Adrenal gland (tissue), 12 donors: ENCODE measurements around the gene PARPBP. TPM values are rescaled to one million over a fixed set of nuclear protein-coding genes. Genes with fewer than 3 reads are reported as not detected.
"Not testable (repeated sequence)": the region's sequence is repeated elsewhere in the genome, so short reads cannot be mapped to it uniquely, and the experiment has no call there.

Experiments
- DNase-seq, 7 donors: peaks; one replicate each; pipeline ENCODE4 v3.0.0-alpha.2; 2019 to 2020
- H3K27ac ChIP-seq, 5 donors: fragments of 200-600 bp; sonication (generic) in 4 of 5; 1 replicate in 3 of 5; 2 replicates in 2 of 5; pipeline versions ENCODE4 v1.5.1 to v1.8.0; 2016 to 2020; ENCODE audit warnings: mild to moderate bottlenecking in 1 of 5
- H3K27me3 ChIP-seq: fragments of 200-600 bp; 2 replicates; pipeline ENCODE4 v1.8.0; 2021
- H3K36me3 ChIP-seq, 2 donors: fragments of 200-600 bp; replicated peaks in 1 of 2; 1 replicate in 1 of 2; 2 replicates in 1 of 2; pipeline versions ENCODE4 v1.5.1 to v1.8.0; 2018 to 2022
- H3K4me1 ChIP-seq, 2 donors: fragments of 200-600 bp; replicated peaks in 1 of 2; 1 replicate in 1 of 2; 2 replicates in 1 of 2; pipeline versions ENCODE4 v1.5.1 to v1.8.0; 2018 to 2021
- H3K4me3 ChIP-seq, 4 donors: fragments of 200-600 bp; sonication (generic) in 3 of 4; one replicate each; pipeline ENCODE4 v1.5.1; 2016 to 2018
- H3K9me3 ChIP-seq, 3 donors: fragments of 200-600 bp; sonication (generic) in 1 of 3; replicated peaks in 1 of 3; 1 replicate in 2 of 3; 2 replicates in 1 of 3; pipeline versions ENCODE4 v1.5.1 to v1.8.0; 2016 to 2021
- CTCF ChIP-seq, 6 experiments: fragments of 450-650 bp in 4 of 6; fragments of 200-600 bp in 2 of 6; sonication (generic) in 1 of 6; IDR thresholded peaks; 1 replicate in 5 of 6; 2 replicates in 1 of 6; pipeline versions ENCODE4 v1.5.1 to v1.8.0; 2016 to 2021; ENCODE audit warnings: antibody characterized with exemption in 6 of 6, mild to moderate bottlenecking in 2 of 6, moderate library complexity in 1 of 6
- POLR2A ChIP-seq, 2 donors: fragments of 450-650 bp; IDR thresholded peaks; one replicate each; pipeline ENCODE4 v1.6.1; 2017; ENCODE audit warnings: antibody characterized with exemption in 2 of 2, mild to moderate bottlenecking in 2 of 2, moderate library complexity in 1 of 2
- WGBS, 4 donors: extraction: QIAGEN DNeasy Blood & Tissue Kit in 2 of 4; methylation state at CpG; one replicate each; pipeline versions ENCODE4 v1.1.5 to v1.1.7; 2013 to 2017; 5-methylcytosine and 5-hydroxymethylcytosine counted together
- intact Hi-C, 2 donors: fragments of 100-400 bp; cut with DNase I; formaldehyde crosslinking; loops; one replicate each; pipeline versions ENCODE4 v1.14.1 to v1.15.0; 2022 to 2023
- polyA plus RNA-seq, 3 donors: library from polyadenylated mRNA; stranded (reverse); fragments of 200-250 nt in 2 of 3; fragments of 350-450 nt in 1 of 3; fragmentation: Illumina TruSeq in 1 of 3; extraction: RNeasy Lipid Tissue Mini Kit (QIAGEN cat#74804) in 1 of 3; gene quantifications; one replicate each; pipeline ENCODE4 v1.2.3, GENCODE V29; 2013 to 2014
- total RNA-seq, 9 donors: library from RNA; depleted of rRNA in 4 of 9; stranded (reverse); fragments of >200 nt in 4 of 9; fragments of 120-200 nt in 1 of 9; fragmentation: NEBNext Ultra II Directional in 1 of 9; extraction: Animal tissue kit (Norgen Biotek cat#: 25700) in 1 of 9; gene quantifications; one replicate each; pipeline versions ENCODE4 v1.1.0 to v1.2.4, GENCODE V29; 2013 to 2023
- donor health status: healthy with polysubstance abuse.
- donor health status: Bipolar disorder and iron deficiency.
- donor health status: DM: yes; HTN: yes; CAD: no.
- donor health status: DM: no; HTN: no; CAD: no.
- donor health status: DM: no; HTN: no; CAD: no.
- donor health status: DM: yes; HTN: yes; CAD: no.

The PARPBP gene
- total and polyA plus RNA-seq, 12 donors, result 0.67 to 7.8 (median 1.4) TPM

GRCh38 chr12:102144221-102144620, 24.2 kb downstream of the PARPBP start:
- no peak for DNase-seq
- intact Hi-C loops, result no loop called here
- Histone ChIP-seq H3K27ac (no peak overlapping the region), H3K36me3 (no peaks in the 10 kb centered on the region), H3K9me3 (no peaks in the 10 kb centered on the region), H3K4me1 (no peaks in the 10 kb centered on the region), H3K4me3 (no peak overlapping the region), H3K27me3 (no peaks in the 10 kb centered on the region)
- 83 to 94% (median 89%) methylated on average over 1 of the region's 1 CpG for WGBS, 4 donors
- TF ChIP-seq POLR2A (IDR thresholded peaks at IDR 0.05) (no peak), CTCF (IDR thresholded peaks at IDR 0.05) (no peak)

- 92 to 98% (median 95%) methylated on average over 3 to 4 of the region's 4 CpGs for WGBS, 4 donors
- H3K27me3 ChIP-seq, intact Hi-C loops: not testable (repeated sequence)
Measured at GRCh38 chr12:102147062-102147587, 27.1 kb downstream of the PARPBP start.

GRCh38 chr12:102155206-102155605, 35.2 kb downstream of the PARPBP start:
- H3K9me3 ChIP-seq, intact Hi-C loops, H3K27ac ChIP-seq, H3K4me3 ChIP-seq, DNase-seq, H3K27me3 ChIP-seq, H3K4me1 ChIP-seq, H3K36me3 ChIP-seq: not testable (repeated sequence)
- WGBS, 4 donors, result 93 to 100% (median 99%) methylated on average over 3 of the region's 3 CpGs

More at GRCh38 chr12:102147062-102147587, 27.1 kb downstream of the PARPBP start:
- H3K4me1 ChIP-seq, H3K36me3 ChIP-seq, H3K9me3 ChIP-seq, H3K27ac ChIP-seq, H3K4me3 ChIP-seq, DNase-seq: not testable (repeated sequence)

GRCh38 chr12:102163383-102163782, 43.4 kb downstream of the PARPBP start:
- TF ChIP-seq CTCF (IDR thresholded peaks at IDR 0.05) (no peak), POLR2A (IDR thresholded peaks at IDR 0.05) (no peak)
- Histone ChIP-seq H3K27me3 (no peaks in the 10 kb centered on the region), H3K4me1 (no peaks in the 10 kb centered on the region), H3K36me3 (no peaks in the 10 kb centered on the region), H3K9me3 (no peaks in the 10 kb centered on the region), H3K27ac (no peak overlapping the region), H3K4me3 (no peak overlapping the region)
- intact Hi-C loops, result no loop called here
- no peak for DNase-seq
- 90 to 96% (median 91%) methylated on average over 1 of the region's 1 CpG for WGBS, 4 donors

GRCh38 chr12:102167821-102168604, 48.0 kb downstream of the PARPBP start:
- Histone ChIP-seq H3K27ac (no peak overlapping the region), H3K4me1 (no peaks in the 10 kb centered on the region), H3K27me3 (no peaks in the 10 kb centered on the region), H3K36me3 (no peaks in the 10 kb centered on the region), H3K4me3 (no peak overlapping the region), H3K9me3 (no peaks in the 10 kb centered on the region)
- TF ChIP-seq CTCF (IDR thresholded peaks at IDR 0.05) (no peak), POLR2A (IDR thresholded peaks at IDR 0.05) (no peak)
- intact Hi-C loops, result no loop called here
- no peak for DNase-seq
